Suprapubic skin (tissue), 3 donors: ENCODE results near the gene NLN.

Source experiments
- POLR2AphosphoS5 ChIP-seq, 3 donors: sonication (generic); formaldehyde crosslinking; IDR thresholded peaks; one replicate each; pipeline ENCODE4 v1.6.1; 2017; ENCODE audit warnings: antibody characterized with exemption in 3 of 3
- TF ChIP-seq, protein P1 (sequence below), 2 donors: fragments of 200-600 bp in 1 of 2; fragments of 450-650 bp in 1 of 2; sonication (generic) in 1 of 2; IDR thresholded peaks; one replicate each; pipeline ENCODE4 v1.5.1; 2016 to 2019; ENCODE audit warnings: antibody characterized with exemption in 2 of 2, mild to moderate bottlenecking in 1 of 2, moderate library complexity in 1 of 2

DNA sequence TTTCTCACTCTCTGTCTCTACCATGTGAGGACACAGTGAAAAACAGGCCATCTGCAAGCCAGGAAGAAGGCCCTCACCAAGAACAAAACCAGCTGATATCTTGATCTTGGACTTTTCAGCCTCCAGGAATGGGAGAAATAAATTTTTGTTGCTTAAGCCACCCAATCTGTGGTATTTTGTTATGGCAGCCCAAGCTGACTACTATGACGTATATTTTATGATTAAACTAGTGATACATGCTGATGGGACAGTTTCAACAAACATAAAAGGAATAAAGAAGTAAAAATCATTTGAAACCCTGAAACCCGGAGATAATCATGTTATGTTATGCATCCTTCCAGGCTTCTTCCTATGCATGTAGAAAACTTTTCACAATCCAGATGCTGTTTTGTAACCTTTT lies 132.9 kb downstream of the NLN start:
- TF ChIP-seq, protein P1, sequence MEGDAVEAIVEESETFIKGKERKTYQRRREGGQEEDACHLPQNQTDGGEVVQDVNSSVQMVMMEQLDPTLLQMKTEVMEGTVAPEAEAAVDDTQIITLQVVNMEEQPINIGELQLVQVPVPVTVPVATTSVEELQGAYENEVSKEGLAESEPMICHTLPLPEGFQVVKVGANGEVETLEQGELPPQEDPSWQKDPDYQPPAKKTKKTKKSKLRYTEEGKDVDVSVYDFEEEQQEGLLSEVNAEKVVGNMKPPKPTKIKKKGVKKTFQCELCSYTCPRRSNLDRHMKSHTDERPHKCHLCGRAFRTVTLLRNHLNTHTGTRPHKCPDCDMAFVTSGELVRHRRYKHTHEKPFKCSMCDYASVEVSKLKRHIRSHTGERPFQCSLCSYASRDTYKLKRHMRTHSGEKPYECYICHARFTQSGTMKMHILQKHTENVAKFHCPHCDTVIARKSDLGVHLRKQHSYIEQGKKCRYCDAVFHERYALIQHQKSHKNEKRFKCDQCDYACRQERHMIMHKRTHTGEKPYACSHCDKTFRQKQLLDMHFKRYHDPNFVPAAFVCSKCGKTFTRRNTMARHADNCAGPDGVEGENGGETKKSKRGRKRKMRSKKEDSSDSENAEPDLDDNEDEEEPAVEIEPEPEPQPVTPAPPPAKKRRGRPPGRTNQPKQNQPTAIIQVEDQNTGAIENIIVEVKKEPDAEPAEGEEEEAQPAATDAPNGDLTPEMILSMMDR (IDR thresholded peaks at IDR 0.05) = no peak
- no peak for TF ChIP-seq POLR2AphosphoS5 (IDR thresholded peaks at IDR 0.05)
